ENCODE data around the gene IPCEF1. TPM values are rescaled to one million over a fixed set of nuclear protein-coding genes. Genes with fewer than 3 reads are reported as not detected.

The IPCEF1 gene
- total RNA-seq, 2 experiments from 2014 or later: 23.6 to 24.3 TPM

GRCh38 chr6:154266560-154267099 is 90.0 kb downstream of the IPCEF1 start:
- TF ChIP-seq CTCF (IDR thresholded peaks at IDR 0.05): no peak
- Mint-ChIP-seq H3K4me3 (no peak overlapping the region), H3K9me3 (peaks cover 6% of the 10 kb centered on the region), H3K27ac (peak overlapping the region; percentile 46), H3K4me1 (ENCODE audit: low read depth) (peaks cover 33% of the 10 kb centered on the region), H3K27me3 (no peaks in the 10 kb centered on the region), H3K36me3 (ENCODE audit: low read depth) (no peaks in the 10 kb centered on the region)
- POLR2A ChIA-PET: interaction anchor here (0.7 to 1.5 kb wide), 3 partner anchors 10 to 59 kb away, joined by 3 to 5 read pairs (median 3); no protein-coding TSS in a partner anchor
- DNase-seq (no peak), ATAC-seq (peak; percentile 70)
- CTCF ChIA-PET: interaction anchor here (1.0 to 4.3 kb wide), 8 partner anchors 9 to 112 kb away, joined by 3 to 23 read pairs (median 6); no protein-coding TSS in a partner anchor
- intact Hi-C loops (cut with micrococcal nuclease): no loop called here

- CTCF ChIA-PET: interaction anchor here (0.6 to 1.5 kb wide), 2 partner anchors 13 kb away, joined by 3 to 4 read pairs; no protein-coding TSS in a partner anchor
Measured at GRCh38 chr6:154261688-154262397, 94.8 kb downstream of the IPCEF1 start.

GRCh38 chr6:154258064-154258757 is 98.4 kb downstream of the IPCEF1 start:
- no peak for DNase-seq
- ChIA-PET POLR2A (interaction anchor here (1.0 to 1.2 kb wide), 2 partner anchors 9 to 11 kb away, joined by 3 read pairs; no protein-coding TSS in a partner anchor), CTCF (interaction anchor here (0.9 to 2.3 kb wide), 3 partner anchors 9 to 104 kb away, joined by 3 to 12 read pairs (median 10); no protein-coding TSS in a partner anchor)
- peaks cover 18% of the 10 kb centered on the region for H3K36me3 Mint-ChIP-seq (ENCODE audit: low read depth)
- no peak overlapping the region for H3K4me3 Mint-ChIP-seq
- H3K27ac Mint-ChIP-seq: peak overlapping the region; percentile 2
- no peaks in the 10 kb centered on the region for H3K27me3 Mint-ChIP-seq
- peaks cover 39% of the 10 kb centered on the region for H3K4me1 Mint-ChIP-seq (ENCODE audit: low read depth)
- TF ChIP-seq CTCF (IDR thresholded peaks at IDR 0.05): no peak
- ATAC-seq: peak; percentile 59
- H3K9me3 Mint-ChIP-seq: peaks cover 19% of the 10 kb centered on the region
- intact Hi-C loops (cut with micrococcal nuclease): no loop called here

More at GRCh38 chr6:154261688-154262397, 94.8 kb downstream of the IPCEF1 start:
- TF ChIP-seq CTCF (IDR thresholded peaks at IDR 0.05): no peak
- ATAC-seq (peak; percentile 32), DNase-seq (no peak)
- intact Hi-C loops (cut with micrococcal nuclease): no loop called here
- Mint-ChIP-seq H3K4me3 (no peak overlapping the region), H3K36me3 (ENCODE audit: low read depth) (no peaks in the 10 kb centered on the region), H3K4me1 (ENCODE audit: low read depth) (peaks cover 36% of the 10 kb centered on the region), H3K27ac (peak overlapping the region; percentile 55), H3K9me3 (peaks cover 6% of the 10 kb centered on the region), H3K27me3 (no peaks in the 10 kb centered on the region)
- POLR2A ChIA-PET: no interaction called here

- Mint-ChIP-seq H3K27me3 (no peaks in the 10 kb centered on the region), H3K9me3 (peaks cover 19% of the 10 kb centered on the region), H3K27ac (no peak overlapping the region), H3K36me3 (ENCODE audit: low read depth) (peaks cover 18% of the 10 kb centered on the region), H3K4me1 (ENCODE audit: low read depth) (peaks cover 44% of the 10 kb centered on the region), H3K4me3 (no peak overlapping the region)
- intact Hi-C loops (cut with micrococcal nuclease): no loop called here
- DNase-seq: no peak
- no peak for TF ChIP-seq CTCF (IDR thresholded peaks at IDR 0.05)
- ChIA-PET POLR2A (interaction anchor here (1.0 kb wide), 1 partner anchor 10 kb away, joined by 3 read pairs; no protein-coding TSS in a partner anchor), CTCF (interaction anchor here (1.9 to 2.3 kb wide), 2 partner anchors 10 to 21 kb away, joined by 10 to 12 read pairs; no protein-coding TSS in a partner anchor)
- no peak for ATAC-seq
Measured at GRCh38 chr6:154257067-154257466, 99.5 kb downstream of the IPCEF1 start.

All from activated CD8-positive, alpha-beta T cell treated with anti-CD3 and anti-CD28 coated beads for 36 hours (primary cell).